ENCODE data around the gene C1QTNF1. TPM values are rescaled to one million over a fixed set of nuclear protein-coding genes. Genes with fewer than 3 reads are reported as not detected.

Gene C1QTNF1
- total and polyA plus RNA-seq, 9 of the 15 experiments (the other 6 are each of a cell fraction or from before 2014, with no cell fraction given): 0.09 TPM; not detected in 8

GRCh38 chr17:78986649-78987328 is 37.2 kb upstream of the C1QTNF1 start (continued):
- TF ChIP-seq CREBBP (IDR thresholded peaks at IDR 0.05; ENCODE audit: low read depth, low read length): no peak
- TF ChIP-seq TOE1 (IDR thresholded peaks at IDR 0.05; ENCODE audit: borderline replicate concordance): no peak
- no peak for TF ChIP-seq TOE1 (CRISPR knock-in tag; IDR thresholded peaks at IDR 0.05; ENCODE audit: borderline replicate concordance, low read depth)
- TF ChIP-seq MYBL2 (IDR thresholded peaks at IDR 0.05; ENCODE audit: low read depth): no peak
- TF ChIP-seq MYBL2 (CRISPR knock-in tag; IDR thresholded peaks at IDR 0.05; ENCODE audit: borderline replicate concordance): no peak
- peak; percentile 36; the same call in 1 of the 2 replicates for TF ChIP-seq PYGO2 (tag; IDR thresholded peaks at IDR 0.05)
- 0 out of 4 replicates have a peak, but pooled peaks have one; percentile 23 to 56 for TF ChIP-seq ETV6 (IDR thresholded peaks at IDR 0.05; ENCODE audit: borderline replicate concordance in 1 of 2, low read depth in 2 of 2, low read length in 1 of 2)
- TF ChIP-seq ETV6 (CRISPR knock-in tag; IDR thresholded peaks at IDR 0.05; ENCODE audit: borderline replicate concordance): no peak
- TF ChIP-seq SIN3B (IDR thresholded peaks at IDR 0.05; ENCODE audit: low read depth): no peak
- 0 out of 2 replicates have a peak, but pooled peaks have one; percentile 40 for TF ChIP-seq ETV5 (CRISPR knock-in tag; IDR thresholded peaks at IDR 0.05; ENCODE audit: low read depth)
- no peak for TF ChIP-seq SMAD2 (IDR thresholded peaks at IDR 0.05; ENCODE audit: low read depth, low read length)
- no peak for TF ChIP-seq ZFP1 (CRISPR knock-in tag; IDR thresholded peaks at IDR 0.05)
- no peak for TF ChIP-seq EWSR1 (IDR thresholded peaks at IDR 0.05; ENCODE audit: borderline replicate concordance, low read depth, partially characterized antibody)
- TF ChIP-seq MEF2A (IDR thresholded peaks at IDR 0.05; ENCODE audit: control insufficient read depth, low read depth, low read length): no peak
- no peak for TF ChIP-seq XRCC3 (IDR thresholded peaks at IDR 0.05)
- TF ChIP-seq ATF3 (IDR thresholded peaks at IDR 0.05): peak; percentile 66
- no peak for TF ChIP-seq ATF3 (CRISPR knock-in tag; conservative IDR thresholded peaks at IDR 0.05)
- no peak for TF ChIP-seq CLOCK (CRISPR knock-in tag; IDR thresholded peaks at IDR 0.05; ENCODE audit: borderline replicate concordance)
- no peak for TF ChIP-seq ATF6 (CRISPR knock-in tag; IDR thresholded peaks at IDR 0.05)
- no peak for TF ChIP-seq ZNF277 (CRISPR knock-in tag; IDR thresholded peaks at IDR 0.05; ENCODE audit: borderline replicate concordance)
- TF ChIP-seq ARID2 (IDR thresholded peaks at IDR 0.05): no peak

Data from K562 (cell line).